K562 (cell line): ENCODE results near the gene LDAH. TPM values are rescaled to one million over a fixed set of nuclear protein-coding genes. Genes with fewer than 3 reads are reported as not detected.

Experiments
- CC2D1A ChIP-seq: fragments of 450-650 bp; IDR thresholded peaks from 2 replicates; pipeline ENCODE4 v1.6.1; 2017; ENCODE audit warnings: mild to moderate bottlenecking
- CREM ChIP-seq: IDR thresholded peaks from 2 replicates; pipeline ENCODE4 v1.6.1; 2014; ENCODE audit warnings: antibody characterized with exemption, low read depth
- DACH1 ChIP-seq: fragments of 450-650 bp; IDR thresholded peaks from 2 replicates; pipeline ENCODE4 v1.6.1; 2018; ENCODE audit not compliant: partially characterized antibody
- FOSL1 ChIP-seq: fragments of 200-800 bp; sonication (Bioruptor generic); conservative IDR thresholded peaks from 2 replicates; pipeline ENCODE4 v1.6.1; 2016; ENCODE audit warnings: missing genetic modification characterization, missing compliant biosample characterization
- HCFC1 ChIP-seq: IDR thresholded peaks from 2 replicates; pipeline ENCODE4 v1.6.1; 2012; ENCODE audit warnings: low read depth, low read length, improper control_type of control experiment
- JUND ChIP-seq, 2 experiments: IDR thresholded peaks; 2 replicates in 1 of 2; 3 replicates in 1 of 2; pipeline ENCODE4 v1.6.1; 2011; ENCODE audit warnings: borderline replicate concordance in 2 of 2, low read depth in 2 of 2, low read length in 2 of 2, improper control_type of control experiment in 1 of 2, missing biosample characterization in 1 of 2, missing genetic modification characterization in 1 of 2, missing genetic modification reagents in 1 of 2
- SIN3B ChIP-seq: fragments of 450-650 bp; IDR thresholded peaks from 2 replicates; pipeline ENCODE4 v1.6.1; 2017; ENCODE audit warnings: low read depth, mild to moderate bottlenecking, moderate library complexity
- ZBTB17 ChIP-seq: fragments of 450-650 bp; formaldehyde crosslinking; IDR thresholded peaks from 2 replicates; pipeline ENCODE4 v1.4.0; 2020; ENCODE audit warnings: mild to moderate bottlenecking
- polyA plus RNA-seq, 8 experiments: library from polyadenylated mRNA; depleted of rRNA in 4 of 8; stranded (reverse) in 5 of 8; unstranded in 3 of 8; fragments of >200 nt; fragmentation: Nextera tagmentation in 2 of 8; fragmentation: Illumina TruSeq in 1 of 8; extraction: Ambion mirVana in 2 of 8; extraction: Trizol in 1 of 8; gene quantifications; 2 replicates each; pipeline versions ENCODE4 v1.2.1 to v1.2.3, GENCODE V29; 2011 to 2014; ENCODE audit warnings: inconsistent platforms in 1 of 8, missing spikeins in 1 of 8
- total RNA-seq, 7 experiments: library from RNA; depleted of rRNA in 6 of 7; stranded (reverse); fragments of >200 nt in 6 of 7; fragmentation: Illumina TruSeq in 2 of 7; extraction: Trizol in 2 of 7; gene quantifications; 2 replicates each; pipeline versions ENCODE4 v1.2.1 to v1.2.3, GENCODE V29; 2011 to 2021; ENCODE audit warnings: low replicate concordance in 1 of 7
- TF ChIP-seq, protein P1 (sequence below): sonication (generic); formaldehyde crosslinking; IDR thresholded peaks from 2 replicates; pipeline ENCODE4 v1.8.0; 2022; ENCODE audit warnings: mild to moderate bottlenecking, missing genetic modification reagents
- TF ChIP-seq, protein P2 (sequence below): fragments of 450-650 bp; formaldehyde crosslinking; conservative IDR thresholded peaks from 2 replicates; pipeline ENCODE4 v1.4.0; 2022; ENCODE audit warnings: mild to moderate bottlenecking, missing genetic modification characterization
- TF ChIP-seq, protein P3 (sequence below), 2 experiments: fragments of 450-650 bp in 1 of 2; sonication (generic) in 1 of 2; formaldehyde crosslinking; conservative IDR thresholded peaks; 2 replicates each; pipeline versions ENCODE4 v1.4.0 to v1.8.1; 2020 to 2022; ENCODE audit warnings: mild to moderate bottlenecking in 1 of 2, missing genetic modification reagents in 1 of 2
- TF ChIP-seq, protein P4 (sequence below), 2 experiments: fragments of 450-650 bp; conservative IDR thresholded peaks; 2 replicates each; pipeline ENCODE4 v1.6.1; 2017; ENCODE audit warnings: mild to moderate bottlenecking in 2 of 2, moderate library complexity in 2 of 2
- TF ChIP-seq, protein P5 (sequence below), 2 experiments: IDR thresholded peaks in 1 of 2; conservative IDR thresholded peaks in 1 of 2; 2 replicates each; pipeline ENCODE4 v1.6.1; 2016; ENCODE audit warnings: low read depth in 2 of 2, mild to moderate bottlenecking in 1 of 2, missing compliant biosample characterization in 1 of 2, missing genetic modification characterization in 1 of 2, moderate library complexity in 1 of 2
- TF ChIP-seq, protein P6 (sequence below): sonication (generic); formaldehyde crosslinking; IDR thresholded peaks from 2 replicates; pipeline ENCODE4 v1.8.0; 2022; ENCODE audit warnings: missing genetic modification reagents, mild to moderate bottlenecking, borderline replicate concordance

Gene LDAH
- total and polyA plus RNA-seq, 9 of the 15 experiments (the other 6 are each of a cell fraction or from before 2014, with no cell fraction given) = 22.3 to 60.1 (median 40.0) TPM

DNA sequence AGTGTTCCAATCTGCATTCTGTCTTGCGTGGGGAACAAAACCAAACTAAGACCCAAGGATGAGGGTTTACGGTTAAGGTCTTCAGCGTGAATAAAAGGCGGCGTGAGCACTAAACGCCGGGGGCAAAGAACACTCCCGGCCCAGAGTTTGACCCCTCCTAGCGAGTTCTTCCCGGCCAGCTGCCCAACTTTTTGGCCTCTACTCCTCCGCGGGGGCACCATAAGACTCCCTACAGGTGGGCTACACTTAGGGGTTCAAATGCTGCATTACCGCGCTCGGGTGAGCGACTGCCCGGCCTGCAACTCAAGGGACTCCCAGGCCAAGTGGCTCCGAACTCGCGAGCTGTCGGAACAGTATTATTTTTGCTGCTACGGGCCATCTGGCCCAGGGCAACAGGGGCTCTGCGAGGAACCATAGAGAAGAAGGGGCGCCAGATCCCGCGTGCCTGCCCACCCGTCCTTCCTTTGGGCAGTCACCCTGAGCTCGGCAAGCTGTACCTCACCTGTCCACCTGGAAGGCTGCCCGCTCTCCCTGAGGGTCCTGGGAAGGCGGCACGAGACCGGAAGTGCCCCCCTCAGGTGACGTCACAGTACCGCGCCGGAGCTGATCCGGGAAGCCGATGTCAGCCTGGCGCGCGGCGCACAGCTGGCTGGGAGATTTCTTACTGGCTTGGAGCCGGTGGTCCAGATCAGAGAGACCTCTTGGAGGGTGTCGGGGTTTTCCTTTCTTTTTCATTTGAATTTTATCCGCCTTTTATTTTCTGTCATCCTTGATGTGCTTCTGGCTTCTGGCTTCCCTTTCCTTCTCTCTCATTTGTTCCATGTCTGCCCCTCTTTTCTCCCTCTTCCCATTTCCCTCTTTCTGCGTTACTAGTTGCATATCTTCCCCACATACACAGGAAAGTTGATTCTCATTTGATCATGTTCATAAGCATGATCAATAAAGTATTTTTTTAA is at the start of gene LDAH (continued):
- TF ChIP-seq, protein P1, sequence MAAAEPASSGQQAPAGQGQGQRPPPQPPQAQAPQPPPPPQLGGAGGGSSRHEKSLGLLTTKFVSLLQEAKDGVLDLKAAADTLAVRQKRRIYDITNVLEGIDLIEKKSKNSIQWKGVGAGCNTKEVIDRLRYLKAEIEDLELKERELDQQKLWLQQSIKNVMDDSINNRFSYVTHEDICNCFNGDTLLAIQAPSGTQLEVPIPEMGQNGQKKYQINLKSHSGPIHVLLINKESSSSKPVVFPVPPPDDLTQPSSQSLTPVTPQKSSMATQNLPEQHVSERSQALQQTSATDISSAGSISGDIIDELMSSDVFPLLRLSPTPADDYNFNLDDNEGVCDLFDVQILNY (CRISPR knock-in tag) = peak; percentile 53; the same call in 1 of the 2 replicates
- TF ChIP-seq CREM = peak; percentile 99
- TF ChIP-seq FOSL1 (tag) = 0 out of 2 replicates have a peak, but pooled peaks have one; percentile 12
- TF ChIP-seq ZBTB17 (CRISPR knock-in tag) = peak; percentile 78; the same call in 1 of the 2 replicates
- TF ChIP-seq, protein P2, sequence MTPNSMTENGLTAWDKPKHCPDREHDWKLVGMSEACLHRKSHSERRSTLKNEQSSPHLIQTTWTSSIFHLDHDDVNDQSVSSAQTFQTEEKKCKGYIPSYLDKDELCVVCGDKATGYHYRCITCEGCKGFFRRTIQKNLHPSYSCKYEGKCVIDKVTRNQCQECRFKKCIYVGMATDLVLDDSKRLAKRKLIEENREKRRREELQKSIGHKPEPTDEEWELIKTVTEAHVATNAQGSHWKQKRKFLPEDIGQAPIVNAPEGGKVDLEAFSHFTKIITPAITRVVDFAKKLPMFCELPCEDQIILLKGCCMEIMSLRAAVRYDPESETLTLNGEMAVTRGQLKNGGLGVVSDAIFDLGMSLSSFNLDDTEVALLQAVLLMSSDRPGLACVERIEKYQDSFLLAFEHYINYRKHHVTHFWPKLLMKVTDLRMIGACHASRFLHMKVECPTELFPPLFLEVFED (CRISPR knock-in tag) = 0 out of 2 replicates have a peak, but pooled peaks have one; percentile 20
- TF ChIP-seq, protein P3, sequence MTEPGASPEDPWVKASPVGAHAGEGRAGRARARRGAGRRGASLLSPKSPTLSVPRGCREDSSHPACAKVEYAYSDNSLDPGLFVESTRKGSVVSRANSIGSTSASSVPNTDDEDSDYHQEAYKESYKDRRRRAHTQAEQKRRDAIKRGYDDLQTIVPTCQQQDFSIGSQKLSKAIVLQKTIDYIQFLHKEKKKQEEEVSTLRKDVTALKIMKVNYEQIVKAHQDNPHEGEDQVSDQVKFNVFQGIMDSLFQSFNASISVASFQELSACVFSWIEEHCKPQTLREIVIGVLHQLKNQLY (CRISPR knock-in tag; conservative IDR thresholded peaks at IDR 0.05) = no peak
- peak; percentile 86 for TF ChIP-seq HCFC1
- TF ChIP-seq CC2D1A = peak; percentile 82
- TF ChIP-seq, protein P4, sequence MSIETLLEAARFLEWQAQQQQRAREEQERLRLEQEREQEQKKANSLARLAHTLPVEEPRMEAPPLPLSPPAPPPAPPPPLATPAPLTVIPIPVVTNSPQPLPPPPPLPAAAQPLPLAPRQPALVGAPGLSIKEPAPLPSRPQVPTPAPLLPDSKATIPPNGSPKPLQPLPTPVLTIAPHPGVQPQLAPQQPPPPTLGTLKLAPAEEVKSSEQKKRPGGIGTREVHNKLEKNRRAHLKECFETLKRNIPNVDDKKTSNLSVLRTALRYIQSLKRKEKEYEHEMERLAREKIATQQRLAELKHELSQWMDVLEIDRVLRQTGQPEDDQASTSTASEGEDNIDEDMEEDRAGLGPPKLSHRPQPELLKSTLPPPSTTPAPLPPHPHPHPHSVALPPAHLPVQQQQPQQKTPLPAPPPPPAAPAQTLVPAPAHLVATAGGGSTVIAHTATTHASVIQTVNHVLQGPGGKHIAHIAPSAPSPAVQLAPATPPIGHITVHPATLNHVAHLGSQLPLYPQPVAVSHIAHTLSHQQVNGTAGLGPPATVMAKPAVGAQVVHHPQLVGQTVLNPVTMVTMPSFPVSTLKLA (conservative IDR thresholded peaks at IDR 0.05) = peak; percentile 83 to 92
- TF ChIP-seq, protein P5, sequence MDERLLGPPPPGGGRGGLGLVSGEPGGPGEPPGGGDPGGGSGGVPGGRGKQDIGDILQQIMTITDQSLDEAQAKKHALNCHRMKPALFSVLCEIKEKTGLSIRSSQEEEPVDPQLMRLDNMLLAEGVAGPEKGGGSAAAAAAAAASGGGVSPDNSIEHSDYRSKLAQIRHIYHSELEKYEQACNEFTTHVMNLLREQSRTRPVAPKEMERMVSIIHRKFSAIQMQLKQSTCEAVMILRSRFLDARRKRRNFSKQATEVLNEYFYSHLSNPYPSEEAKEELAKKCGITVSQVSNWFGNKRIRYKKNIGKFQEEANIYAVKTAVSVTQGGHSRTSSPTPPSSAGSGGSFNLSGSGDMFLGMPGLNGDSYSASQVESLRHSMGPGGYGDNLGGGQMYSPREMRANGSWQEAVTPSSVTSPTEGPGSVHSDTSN (CRISPR knock-in tag; IDR thresholded peaks at IDR 0.05; ENCODE audit: low read depth) = no peak
- TF ChIP-seq, protein P5 (tag; conservative IDR thresholded peaks at IDR 0.05; ENCODE audit: low read depth) = no peak
- peak; percentile 88 for TF ChIP-seq JUND (IDR thresholded peaks at IDR 0.05; ENCODE audit: borderline replicate concordance, low read depth, low read length)
- peak; percentile 71; the same call in 1 of the 3 replicates for TF ChIP-seq JUND (tag; IDR thresholded peaks at IDR 0.05; ENCODE audit: borderline replicate concordance, low read depth, low read length)
- TF ChIP-seq SIN3B = peak; percentile 90
- TF ChIP-seq, protein P6, sequence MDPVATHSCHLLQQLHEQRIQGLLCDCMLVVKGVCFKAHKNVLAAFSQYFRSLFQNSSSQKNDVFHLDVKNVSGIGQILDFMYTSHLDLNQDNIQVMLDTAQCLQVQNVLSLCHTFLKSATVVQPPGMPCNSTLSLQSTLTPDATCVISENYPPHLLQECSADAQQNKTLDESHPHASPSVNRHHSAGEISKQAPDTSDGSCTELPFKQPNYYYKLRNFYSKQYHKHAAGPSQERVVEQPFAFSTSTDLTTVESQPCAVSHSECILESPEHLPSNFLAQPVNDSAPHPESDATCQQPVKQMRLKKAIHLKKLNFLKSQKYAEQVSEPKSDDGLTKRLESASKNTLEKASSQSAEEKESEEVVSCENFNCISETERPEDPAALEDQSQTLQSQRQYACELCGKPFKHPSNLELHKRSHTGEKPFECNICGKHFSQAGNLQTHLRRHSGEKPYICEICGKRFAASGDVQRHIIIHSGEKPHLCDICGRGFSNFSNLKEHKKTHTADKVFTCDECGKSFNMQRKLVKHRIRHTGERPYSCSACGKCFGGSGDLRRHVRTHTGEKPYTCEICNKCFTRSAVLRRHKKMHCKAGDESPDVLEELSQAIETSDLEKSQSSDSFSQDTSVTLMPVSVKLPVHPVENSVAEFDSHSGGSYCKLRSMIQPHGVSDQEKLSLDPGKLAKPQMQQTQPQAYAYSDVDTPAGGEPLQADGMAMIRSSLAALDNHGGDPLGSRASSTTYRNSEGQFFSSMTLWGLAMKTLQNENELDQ (CRISPR knock-in tag) = 0 out of 2 replicates have a peak, but pooled peaks have one; percentile 82
- TF ChIP-seq DACH1 = peak; percentile 53
